Posterior vena cava (tissue), 2 donors: Measurements from ENCODE around the gene NECAB2. TPM values are rescaled to one million over a fixed set of nuclear protein-coding genes. Genes with fewer than 3 reads are reported as not detected.

Source experiments
- DNase-seq: peaks from one replicate; pipeline ENCODE4 v3.0.0-alpha.2; 2020; ENCODE audit warnings: low spot score
- intact Hi-C, 2 donors: fragments of 100-400 bp; cut with DNase I; formaldehyde crosslinking; loops; one replicate each; pipeline versions ENCODE4 v1.14.1 to v1.14.2; 2022 to 2023
- long read RNA-seq, 2 donors: library from polyadenylated mRNA; unstranded; transcript quantifications; one replicate each; pipeline ENCODE4 v2.0.0, GENCODE V29; 2020 to 2021
- total RNA-seq, 2 donors: library from RNA; stranded (reverse); fragmentation: NEBNext Ultra II Directional; extraction: Animal tissue kit (Norgen Biotek cat#: 25700); gene quantifications; one replicate each; pipeline ENCODE4 v1.2.1, GENCODE V29; 2021
- donor health status: DM: yes; HTN: yes; CAD: no.
- donor health status: DM: yes; HTN: yes; CAD: no.

Gene NECAB2
- 1 to 10 TPM in 1 of 2 donors, under 1 TPM in 1; 0.71 to 3.0 TPM for total RNA-seq
- long read RNA-seq, donor 1, partial matches to known transcripts = 0 of 3 reads
- long read RNA-seq, donor 1, other reads (novel, unspliced or antisense) = 1 of 3 reads
- long read RNA-seq, donor 2 = 0 reads

DNA sequence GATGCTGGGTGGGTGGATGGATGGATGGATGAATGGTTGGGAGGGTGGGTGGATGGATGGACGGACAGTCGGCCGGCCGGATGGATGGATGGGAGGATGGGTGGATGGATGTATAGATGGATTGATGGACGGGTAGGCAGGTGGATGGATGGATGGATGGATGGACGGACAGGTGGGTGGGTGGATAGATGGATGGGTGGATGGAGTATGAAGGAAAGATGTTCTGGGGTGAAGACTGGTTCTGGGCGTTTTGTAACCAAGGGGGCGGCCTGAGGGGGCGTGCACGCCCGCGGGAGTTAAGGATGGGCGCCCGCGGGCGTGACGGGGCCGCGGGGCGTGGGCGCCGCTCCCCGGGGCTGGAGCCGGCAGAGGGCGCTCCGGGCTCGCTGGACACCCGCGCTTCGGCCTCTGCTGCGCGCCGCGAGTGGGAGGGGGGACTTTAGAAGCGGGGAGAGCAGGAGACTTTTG lies at the start of gene NECAB2:
NECAB2 (plus strand) TSS at position 407 of the 468 bp plus-strand sequence. CDS start 405 bp downstream, outside the sequence.
- intact Hi-C loops = loop anchor here (2.0 to 5.0 kb wide), 2 partner anchors 94 to 97 kb away; no protein-coding TSS in a partner anchor
- peak; percentile 86 for DNase-seq

DNA sequence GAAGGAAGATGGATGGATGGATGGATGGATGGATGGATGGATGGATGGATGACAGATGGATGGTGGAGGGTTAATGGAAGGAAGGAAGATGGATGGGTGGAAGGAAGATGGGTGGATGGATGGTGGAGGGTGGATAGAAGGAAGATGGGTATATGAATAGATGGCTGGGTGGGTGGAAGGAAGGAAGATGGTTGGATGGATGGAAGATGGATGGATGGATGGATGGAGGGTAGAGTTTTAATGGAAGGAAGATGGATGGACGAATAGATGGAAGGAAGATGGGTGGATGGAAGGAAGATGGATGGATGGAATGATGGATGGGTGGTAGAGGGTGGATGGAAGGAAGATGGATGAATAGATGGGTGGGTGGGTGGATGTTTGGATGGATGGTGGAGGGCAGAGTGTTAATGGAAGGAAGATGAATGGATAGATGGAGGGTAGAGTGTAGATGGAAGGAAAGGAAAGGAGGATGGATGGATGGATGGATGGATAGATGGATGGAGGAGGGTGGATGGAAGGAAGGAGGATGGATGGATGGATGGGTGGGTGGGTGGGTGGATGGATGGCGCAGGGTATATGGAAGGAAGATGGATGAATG lies 47.1 kb upstream of the NECAB2 start:
- intact Hi-C loops = no loop called here
- no peak for DNase-seq

DNA sequence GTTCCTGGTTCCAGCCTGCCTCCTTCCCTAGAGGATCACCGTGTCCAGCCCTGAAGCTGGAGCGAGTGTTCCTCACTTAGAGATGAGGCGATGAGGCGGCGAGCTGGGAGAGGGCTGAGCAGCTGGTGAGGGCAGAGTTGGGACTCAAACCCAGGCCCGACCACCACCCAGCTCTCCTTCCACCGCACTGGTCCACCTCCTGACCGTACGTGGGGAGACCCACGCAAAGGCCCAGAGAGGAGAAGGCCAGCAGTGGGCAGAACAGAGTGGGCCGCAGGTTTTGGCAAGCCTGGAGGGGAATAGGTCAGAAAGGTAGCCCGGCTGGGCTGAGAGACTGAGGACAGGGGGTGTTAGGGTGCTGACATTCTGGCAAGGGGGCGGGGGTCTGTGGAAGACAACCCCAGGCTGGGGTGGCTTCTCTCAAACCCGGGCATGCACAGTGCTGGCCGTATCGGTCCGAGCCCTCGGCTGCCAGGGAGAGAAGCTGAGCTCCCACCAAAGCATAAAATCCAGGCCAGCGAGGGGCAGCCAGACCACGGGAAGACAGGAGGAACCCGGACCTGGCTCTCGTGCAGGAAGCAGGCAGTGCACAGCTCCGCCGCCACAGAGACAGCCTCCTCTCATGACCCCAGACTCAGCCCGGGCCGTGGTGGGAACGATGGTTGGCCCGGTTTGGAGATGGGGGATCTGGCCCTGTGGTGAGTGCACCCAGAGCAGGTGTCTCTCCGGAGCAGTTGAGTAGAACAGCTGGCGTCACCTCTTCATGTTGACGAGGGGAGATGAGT lies 44.3 kb upstream of the NECAB2 start:
- intact Hi-C loops = no loop called here
- DNase-seq = no peak

DNA sequence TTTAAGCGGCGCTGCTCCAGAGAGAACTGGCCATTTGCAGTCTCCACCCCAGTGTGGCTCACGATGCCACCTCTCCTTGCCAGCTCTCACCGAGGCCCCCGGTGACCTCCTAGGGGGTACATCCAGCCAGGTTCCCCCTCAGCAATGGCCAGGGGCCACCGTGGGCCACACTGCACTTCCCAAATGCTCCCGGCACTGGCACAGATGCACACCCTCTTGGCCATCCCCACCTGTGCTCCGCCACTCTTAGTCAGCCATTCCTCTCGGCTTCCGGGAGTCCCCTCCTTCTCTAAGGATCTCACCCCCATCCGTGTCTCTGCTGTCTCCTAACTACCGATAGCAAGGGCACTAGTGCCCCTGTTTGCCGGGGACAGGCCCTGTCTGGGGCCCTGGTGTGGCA lies 43.4 kb upstream of the NECAB2 start:
- intact Hi-C loops = no loop called here
- DNase-seq = no peak

DNA sequence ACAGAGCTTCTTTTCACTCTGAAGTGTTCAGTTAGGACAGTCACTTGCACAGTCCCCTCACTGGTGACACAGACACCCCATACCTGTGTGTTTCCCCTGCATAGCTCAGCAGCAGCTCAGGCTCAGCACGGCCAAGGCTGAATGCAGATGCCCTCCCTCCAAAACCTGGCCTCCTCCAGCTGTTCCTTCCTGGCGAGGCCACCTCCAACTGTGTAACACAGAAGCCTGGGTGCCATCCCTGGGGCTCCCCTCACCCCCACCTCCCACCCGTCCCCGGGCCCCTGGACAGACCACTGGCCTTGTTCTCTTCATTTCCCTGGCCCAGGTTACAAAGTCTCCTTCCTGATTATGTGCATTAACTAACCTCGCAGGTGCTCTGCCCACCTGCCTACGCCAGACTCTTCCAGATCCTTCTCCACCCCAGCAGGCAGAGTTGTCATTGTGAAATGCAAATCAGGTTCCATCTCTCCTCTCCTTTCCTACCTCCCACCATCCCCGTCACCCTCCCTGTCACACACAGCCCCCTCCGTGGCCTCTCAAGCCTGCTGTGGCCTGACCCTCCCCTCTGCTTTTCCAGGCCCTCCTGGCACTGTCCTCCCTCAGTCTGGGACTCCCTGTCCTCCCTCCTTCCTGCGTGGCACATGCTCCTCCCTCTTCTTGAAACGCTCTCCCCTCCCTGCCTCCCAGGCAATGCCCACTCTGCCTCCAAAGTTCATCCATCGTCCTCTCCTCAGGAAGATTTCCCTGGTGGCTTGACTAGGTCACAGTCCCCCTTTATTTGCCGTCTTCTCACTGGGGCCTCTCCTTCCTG lies 42.7 kb upstream of the NECAB2 start:
- intact Hi-C loops = no loop called here
- no peak for DNase-seq

DNA sequence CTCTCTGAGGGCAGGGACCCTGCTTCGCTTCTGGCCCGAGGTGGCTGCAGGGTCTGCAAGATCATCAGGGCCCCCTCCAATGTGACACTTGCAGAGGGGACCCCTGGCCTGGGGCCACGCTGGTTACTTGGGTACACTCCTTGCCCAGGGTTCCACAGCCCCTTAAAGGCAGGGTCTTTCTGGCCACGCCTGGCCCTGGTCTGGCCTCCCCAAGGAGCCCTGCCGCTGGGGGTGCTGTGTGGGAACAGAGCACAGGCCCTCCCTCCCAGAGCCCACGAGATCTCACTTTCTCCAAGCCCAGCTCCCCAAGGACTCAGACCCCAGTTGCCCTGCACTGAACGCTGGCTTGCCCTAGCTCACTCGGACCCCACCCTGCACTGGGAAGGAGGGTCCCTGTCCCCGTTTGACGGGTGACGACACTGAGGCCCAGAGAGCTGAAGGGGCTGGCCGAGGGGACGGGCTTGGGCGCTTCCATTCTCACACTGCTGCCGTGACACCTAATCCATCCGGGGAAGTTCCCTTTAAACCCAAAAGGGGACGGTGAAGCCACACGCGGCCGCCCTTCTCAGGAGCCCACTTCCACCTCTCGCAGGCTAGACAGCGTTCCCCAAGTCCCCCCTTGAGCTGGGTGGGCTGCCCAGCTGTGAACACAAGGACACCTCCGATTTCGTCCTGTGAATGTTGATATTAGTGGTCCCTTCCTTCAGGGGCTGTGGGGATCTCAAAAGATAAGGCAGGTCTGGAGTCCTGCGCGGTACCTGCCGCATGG lies 41.9 kb upstream of the NECAB2 start:
- no peak for DNase-seq
- intact Hi-C loops = no loop called here

DNA sequence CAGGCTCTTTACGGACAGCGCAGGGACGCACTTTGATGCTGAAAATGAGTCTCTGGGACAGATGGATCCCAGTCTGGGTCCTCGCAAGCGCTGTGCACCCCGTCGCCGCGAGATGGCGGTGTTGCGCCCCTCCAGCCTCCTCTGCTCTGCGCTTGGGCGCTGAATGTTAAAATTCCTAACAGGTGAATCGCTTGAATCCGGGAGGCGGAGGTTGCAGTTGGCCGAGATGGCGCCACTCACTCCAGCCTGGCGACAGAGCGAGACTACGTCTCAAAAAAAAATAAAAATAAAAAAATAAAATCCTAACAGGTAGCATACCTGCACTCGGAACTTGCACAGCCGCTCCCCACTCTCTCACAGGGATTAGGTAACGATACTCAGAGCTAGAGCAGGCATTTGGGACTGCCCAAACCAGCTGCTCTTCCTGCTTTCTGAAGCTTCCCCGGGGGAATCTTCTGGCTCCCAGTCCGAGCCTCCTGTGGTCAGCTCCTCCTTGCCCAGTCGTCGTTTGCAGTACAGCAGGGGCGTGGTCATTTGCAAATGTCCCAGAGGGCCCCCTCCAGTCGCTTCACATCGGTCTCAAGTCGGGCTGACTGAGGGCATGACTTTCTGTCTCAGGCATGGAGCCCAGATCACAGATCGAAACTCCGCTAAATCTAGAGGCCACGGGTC lies 41.2 kb upstream of the NECAB2 start:
- intact Hi-C loops = no loop called here
- DNase-seq = peak; percentile 92

DNA sequence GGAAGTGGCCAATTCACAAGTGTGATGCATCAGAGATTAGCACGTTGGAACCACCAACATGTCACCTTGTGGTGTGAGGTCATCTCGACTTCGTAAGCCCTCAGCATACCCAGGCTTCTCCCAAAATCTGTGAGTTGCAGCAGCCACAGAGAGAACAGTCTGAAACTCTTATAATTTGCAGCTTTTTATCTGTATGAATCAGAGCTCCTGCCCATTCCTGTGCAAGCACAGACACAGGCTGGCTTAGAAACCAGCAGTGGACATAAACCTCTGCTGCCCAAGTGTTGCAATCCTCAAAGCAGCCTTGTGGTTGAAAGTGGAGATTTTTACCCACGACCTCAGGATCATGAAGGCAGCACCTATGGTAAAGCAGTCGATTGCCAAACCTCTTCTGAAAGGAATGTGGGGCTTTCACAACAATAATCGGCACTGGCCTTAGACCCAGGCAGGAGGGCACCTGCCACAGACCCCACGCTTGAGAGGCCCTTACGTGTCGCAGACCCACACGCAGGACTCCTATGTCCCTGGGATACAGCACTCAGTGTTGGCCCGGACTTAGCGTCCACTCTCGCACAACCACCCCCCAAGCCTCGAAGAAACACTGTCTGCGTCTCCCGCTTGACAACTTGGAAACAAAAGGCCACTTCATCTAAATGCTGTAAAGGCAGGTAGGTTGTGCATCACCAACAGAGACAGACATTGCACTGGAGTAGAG lies 39.5 kb upstream of the NECAB2 start:
- intact Hi-C loops = no loop called here
- DNase-seq = no peak

DNA sequence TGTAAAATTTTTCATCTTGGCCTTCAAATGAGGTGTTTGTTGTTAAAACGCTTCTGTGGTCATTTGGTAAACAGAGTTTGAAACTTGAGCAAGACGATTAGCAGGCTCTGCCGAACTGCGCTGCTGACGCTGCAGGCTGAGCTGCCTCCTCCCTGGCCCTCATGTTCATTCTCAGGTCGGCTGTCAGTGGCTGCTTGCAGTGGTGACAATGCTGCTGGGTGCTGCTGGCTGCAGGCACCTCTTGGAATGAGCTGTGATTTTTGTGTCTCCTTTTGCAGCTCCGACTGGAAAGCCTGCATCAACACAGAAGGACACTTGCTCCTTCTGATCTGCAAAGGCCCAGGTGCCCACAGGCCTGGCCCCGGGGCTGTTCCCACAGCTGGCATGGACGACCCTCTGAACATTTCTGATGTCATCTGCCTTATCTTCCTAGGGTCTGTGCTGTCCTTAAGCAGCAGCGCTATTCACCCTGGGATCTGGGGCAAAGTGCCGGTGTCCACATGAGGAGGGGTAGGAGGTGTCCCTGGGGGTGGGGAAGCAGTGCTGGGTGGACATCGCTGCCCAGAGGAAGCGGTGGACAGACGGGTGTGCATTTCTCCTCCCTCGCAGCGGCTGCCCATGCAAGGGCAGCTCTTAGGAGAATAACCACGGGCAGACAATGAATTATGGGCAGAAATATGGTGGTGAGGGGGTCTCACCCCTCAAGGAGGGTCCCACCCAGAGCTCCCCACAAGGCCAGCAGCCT lies 38.1 kb upstream of the NECAB2 start:
- DNase-seq = no peak
- intact Hi-C loops = no loop called here

DNA sequence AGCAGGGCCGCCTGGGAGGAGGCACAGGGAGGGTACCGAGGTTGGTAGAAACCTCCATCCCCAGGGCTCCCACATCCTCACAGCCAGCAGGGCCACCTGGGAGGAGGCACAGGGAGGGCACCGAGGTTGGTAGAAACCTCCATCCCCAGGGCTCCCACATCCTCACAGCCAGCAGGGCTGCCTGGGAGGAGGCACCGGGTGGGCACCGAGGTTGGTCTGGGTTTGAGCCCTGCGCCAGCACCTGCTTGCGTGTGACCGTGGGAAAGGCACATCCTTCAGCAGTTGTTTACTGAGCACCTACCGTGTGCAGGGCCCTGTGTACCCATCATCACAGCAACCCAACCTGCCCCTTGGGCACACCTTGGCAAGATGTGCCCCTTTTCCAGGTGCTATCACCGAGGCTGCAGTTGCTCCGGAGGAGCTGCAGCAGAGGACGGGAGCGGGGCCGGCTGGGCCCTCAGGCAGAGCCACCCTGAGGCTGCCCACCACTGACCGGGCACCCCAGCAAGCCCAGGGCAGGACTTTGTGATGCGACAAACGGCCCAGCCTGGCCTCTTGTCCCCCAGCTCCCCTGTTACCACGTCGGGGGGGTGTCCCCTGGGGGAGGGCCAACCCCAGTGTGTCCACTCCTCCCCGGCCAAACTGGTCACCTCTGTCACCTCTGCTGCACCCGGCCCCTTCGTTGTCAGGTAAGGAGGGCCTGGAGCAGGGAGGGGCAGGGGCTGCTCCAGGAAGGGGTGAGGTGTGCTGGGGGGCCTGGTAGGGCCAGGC lies 37.1 kb upstream of the NECAB2 start:
- no peak for DNase-seq
- intact Hi-C loops = no loop called here

DNA sequence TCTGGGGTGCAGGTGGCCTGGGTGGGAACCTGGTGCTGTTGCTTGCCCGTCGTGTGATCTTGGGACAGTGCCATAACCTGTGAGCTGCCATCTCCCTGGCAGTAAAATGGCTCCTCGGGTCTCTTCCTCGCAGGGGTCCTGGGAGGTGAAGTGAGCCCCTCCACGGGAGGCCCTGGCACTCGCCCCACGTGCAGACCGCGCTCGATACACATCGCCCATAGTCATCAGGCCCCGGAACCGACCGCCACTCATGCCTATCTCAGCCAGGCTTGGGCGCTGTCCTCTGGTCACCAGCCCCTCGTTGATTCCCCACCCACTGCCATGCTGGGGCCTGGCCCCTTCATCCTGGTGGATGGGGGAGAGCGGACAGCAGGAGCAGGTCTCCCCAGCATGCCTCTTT lies 36.5 kb upstream of the NECAB2 start:
- intact Hi-C loops = no loop called here
- no peak for DNase-seq

DNA sequence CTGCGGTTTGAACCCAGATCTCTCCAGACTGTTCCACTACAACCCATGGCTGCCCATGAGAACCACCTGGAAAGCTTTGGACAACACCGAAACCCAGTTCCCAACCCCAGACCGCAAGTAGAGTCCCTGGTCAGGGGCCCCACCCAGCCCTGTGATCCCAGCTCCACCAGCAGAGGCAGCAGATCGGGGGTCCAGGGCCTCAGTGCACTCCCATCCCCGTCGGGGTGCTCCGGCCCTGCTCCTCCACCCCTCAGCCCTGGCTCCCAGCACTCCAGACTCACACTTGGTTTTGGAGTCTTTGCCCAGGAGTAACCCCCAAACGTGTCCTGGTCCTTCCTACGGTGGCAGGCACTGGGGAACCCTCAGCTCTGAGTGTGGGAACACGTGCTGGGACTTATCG lies 35.7 kb upstream of the NECAB2 start:
- intact Hi-C loops = no loop called here

DNA sequence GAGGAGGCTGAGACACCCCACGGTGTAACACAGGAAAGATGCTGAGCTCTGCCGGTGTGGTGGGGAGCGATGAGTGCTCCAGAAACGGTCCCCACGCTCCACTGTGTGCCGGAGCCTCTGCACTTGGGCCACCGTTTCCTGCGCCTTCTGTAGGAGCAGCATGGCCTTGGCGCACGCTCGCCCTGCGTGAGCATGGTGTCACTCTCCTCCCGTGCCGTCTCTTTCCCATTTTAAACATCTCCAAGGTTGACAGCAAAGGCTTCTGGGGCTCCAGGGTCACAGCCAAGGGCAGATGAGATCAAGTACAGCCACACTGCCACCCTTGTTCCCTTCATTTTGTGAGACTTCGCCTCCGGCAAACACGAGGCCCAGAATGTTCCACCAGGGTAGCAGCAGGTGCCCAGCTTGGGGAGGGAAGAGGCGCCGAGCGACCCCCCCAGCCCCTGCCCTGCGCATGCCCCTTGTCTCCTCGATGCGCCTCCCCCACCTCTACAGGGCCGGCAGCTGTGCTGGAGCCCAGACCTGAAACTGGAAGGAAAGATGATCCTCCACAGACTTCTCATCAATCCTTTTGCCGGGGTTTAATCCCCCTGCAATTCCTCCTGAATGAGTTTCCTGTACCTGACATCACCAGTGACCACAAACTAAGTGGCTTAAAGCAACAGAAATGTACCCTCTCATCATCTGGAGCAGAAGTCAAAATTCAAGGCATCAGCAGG lies 34.9 kb upstream of the NECAB2 start:
- intact Hi-C loops = no loop called here
- no peak for DNase-seq

More for the DNA sequence above, 35.7 kb upstream of the NECAB2 start:
- DNase-seq = no peak

DNA sequence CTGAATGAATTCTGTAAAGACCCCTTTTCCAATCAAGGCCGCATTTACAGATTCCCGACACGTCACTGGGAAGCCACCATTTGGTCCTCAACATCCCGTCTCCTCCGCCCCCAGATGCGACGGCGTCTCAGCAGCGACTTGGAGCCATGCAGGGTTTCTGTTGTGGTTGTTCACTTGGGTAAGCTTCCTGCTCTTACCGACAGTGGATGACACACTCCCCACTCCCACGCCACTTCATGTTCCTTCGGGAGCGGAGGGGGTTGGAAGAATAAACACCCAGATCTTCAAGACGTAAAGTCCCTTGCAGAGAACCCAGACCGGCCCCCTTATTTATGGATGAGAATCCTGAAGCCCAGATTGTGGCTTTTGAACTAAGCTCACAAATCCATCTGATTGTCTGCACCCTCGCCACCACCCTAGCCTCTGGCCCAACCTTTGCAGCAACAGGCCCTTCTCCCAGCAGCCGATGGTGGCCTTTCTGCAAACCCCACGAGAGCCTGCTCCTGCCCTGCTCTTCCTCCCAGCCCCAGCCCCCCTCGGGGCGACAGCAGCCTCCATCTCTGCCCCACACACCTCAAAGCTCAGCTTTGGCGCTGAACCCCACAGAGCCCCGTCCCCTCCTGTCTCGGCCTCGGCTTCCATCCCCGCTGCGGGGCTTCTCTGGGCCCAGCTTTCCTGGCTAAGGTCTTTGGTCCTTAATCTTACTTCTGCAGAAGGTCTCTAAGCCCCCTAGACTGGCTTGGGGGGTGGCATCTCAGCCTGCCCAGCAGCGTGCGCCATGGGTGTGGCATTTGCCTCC lies 34.0 kb upstream of the NECAB2 start:
- no peak for DNase-seq
- intact Hi-C loops = no loop called here

DNA sequence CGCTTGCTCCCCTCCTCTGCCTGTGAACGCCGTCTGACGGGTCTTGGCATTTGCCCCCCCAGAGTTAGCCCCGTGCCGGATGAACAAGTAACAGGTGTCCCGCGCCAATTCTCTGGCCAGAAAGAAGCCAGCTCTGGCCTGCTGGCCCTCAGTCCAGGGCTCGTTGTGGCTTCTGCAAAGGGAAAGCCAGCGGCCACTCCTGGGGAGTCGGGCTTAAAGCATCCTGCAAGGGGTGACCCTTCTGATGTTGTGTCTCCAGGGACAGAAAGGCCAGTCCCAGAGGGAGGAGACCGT lies 33.4 kb upstream of the NECAB2 start:
- intact Hi-C loops = no loop called here
- no peak for DNase-seq
